DND-41 (cell line): ENCODE measurements around the gene ASIP.

Source experiments
- EZH2 ChIP-seq: IDR thresholded peaks from 3 replicates; pipeline ENCODE4 v1.6.1; 2012; ENCODE audit warnings: borderline replicate concordance, low read depth, mild to moderate bottlenecking, moderate library complexity, low read length, inconsistent platforms; ENCODE audit not compliant: severe bottlenecking
- TF ChIP-seq, protein P1 (sequence below): IDR thresholded peaks from 2 replicates; pipeline ENCODE4 v1.5.1; 2012; ENCODE audit warnings: borderline replicate concordance, low read length, moderate library complexity, mild to moderate bottlenecking; ENCODE audit not compliant: poor library complexity, severe bottlenecking; ENCODE audit errors: extremely low read depth

GRCh38 chr20:34213213-34213612, 28.0 kb upstream of the ASIP start:
- TF ChIP-seq, protein P1, sequence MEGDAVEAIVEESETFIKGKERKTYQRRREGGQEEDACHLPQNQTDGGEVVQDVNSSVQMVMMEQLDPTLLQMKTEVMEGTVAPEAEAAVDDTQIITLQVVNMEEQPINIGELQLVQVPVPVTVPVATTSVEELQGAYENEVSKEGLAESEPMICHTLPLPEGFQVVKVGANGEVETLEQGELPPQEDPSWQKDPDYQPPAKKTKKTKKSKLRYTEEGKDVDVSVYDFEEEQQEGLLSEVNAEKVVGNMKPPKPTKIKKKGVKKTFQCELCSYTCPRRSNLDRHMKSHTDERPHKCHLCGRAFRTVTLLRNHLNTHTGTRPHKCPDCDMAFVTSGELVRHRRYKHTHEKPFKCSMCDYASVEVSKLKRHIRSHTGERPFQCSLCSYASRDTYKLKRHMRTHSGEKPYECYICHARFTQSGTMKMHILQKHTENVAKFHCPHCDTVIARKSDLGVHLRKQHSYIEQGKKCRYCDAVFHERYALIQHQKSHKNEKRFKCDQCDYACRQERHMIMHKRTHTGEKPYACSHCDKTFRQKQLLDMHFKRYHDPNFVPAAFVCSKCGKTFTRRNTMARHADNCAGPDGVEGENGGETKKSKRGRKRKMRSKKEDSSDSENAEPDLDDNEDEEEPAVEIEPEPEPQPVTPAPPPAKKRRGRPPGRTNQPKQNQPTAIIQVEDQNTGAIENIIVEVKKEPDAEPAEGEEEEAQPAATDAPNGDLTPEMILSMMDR = no peak
- no peak for TF ChIP-seq EZH2
